ENCODE data around the gene OXLD1. TPM values are rescaled to one million over a fixed set of nuclear protein-coding genes. Genes with fewer than 3 reads are reported as not detected.
A peak's percentile ranks its signal among the peaks of the same experiment; 100 is the strongest.

OXLD1 gene
- total and polyA plus RNA-seq, 7 donors: 15.5 to 44.9 (median 23.6) TPM

- ATAC-seq (no peak), DNase-seq (no peak)
- no peak for TF ChIP-seq CTCF (IDR thresholded peaks at IDR 0.05)
- Histone ChIP-seq H3K4me3 (no peak within 1 kb of the TSS), H3K9me3 (no peaks in the 10 kb centered on the region), H3K27me3 (ENCODE audit: insufficient read depth in 3 of 3, low read length in 2 of 3) (peaks cover 0 to 4% (median 2%) of the 10 kb centered on the region in 3 donors), H3K27ac (no peak within 1 kb of the TSS), H3K36me3 (ENCODE audit: insufficient read depth in 1 of 2, low read depth in 1 of 2) (no peaks in the 10 kb centered on the region), H3K4me1 (peaks cover 4% of the 10 kb centered on the region)
- WGBS, 3 donors: 78 to 84% (median 82%) methylated on average over 15 of the region's 15 CpGs
- intact Hi-C loops (cut with DNase I): no loop called here
These were observed 10.2 kb downstream of the OXLD1 start, which contains the start of gene PDE6G for GRCh38 chr17:81656118-81656743. Gene PDE6G (minus strand): TSS chr17:81656542. CDS start chr17:81653305, 3,237 bp downstream.

GRCh38 chr17:81655378-81656117 lies 10.9 kb downstream of the OXLD1 start:
- Histone ChIP-seq H3K9me3 (no peaks in the 10 kb centered on the region), H3K36me3 (ENCODE audit: insufficient read depth in 1 of 2, low read depth in 1 of 2) (no peaks in the 10 kb centered on the region), H3K27me3 (ENCODE audit: insufficient read depth in 3 of 3, low read length in 2 of 3) (peaks cover 0 to 8% (median 2%) of the 10 kb centered on the region in 3 donors), H3K27ac (no peak overlapping the region), H3K4me1 (peaks cover 4% of the 10 kb centered on the region), H3K4me3 (no peak overlapping the region)
- intact Hi-C loops (cut with DNase I): no loop called here
- ATAC-seq (no peak), DNase-seq (no peak)
- no peak for TF ChIP-seq CTCF (IDR thresholded peaks at IDR 0.05)
- 35 to 60% (median 52%) methylated on average over 8 to 18 of the region's 18 CpGs for WGBS, 3 donors

GRCh38 chr17:81652906-81653771 lies 13.3 kb downstream of the OXLD1 start:
- H3K4me1 ChIP-seq: peaks cover 4% of the 10 kb centered on the region
- no peaks in the 10 kb centered on the region for H3K36me3 ChIP-seq (ENCODE audit: insufficient read depth in 1 of 2, low read depth in 1 of 2)
- H3K4me3 ChIP-seq: peak overlapping the region; percentile 25
- intact Hi-C loops (cut with DNase I): no loop called here
- DNase-seq (no peak), ATAC-seq (peak in 1 of 4 donors; percentile 20)
- WGBS, 3 donors: 34 to 46% (median 40%) methylated on average over 22 to 27 of the region's 27 CpGs
- H3K27ac ChIP-seq: no peak overlapping the region
- no peak for TF ChIP-seq CTCF (IDR thresholded peaks at IDR 0.05)
- H3K27me3 ChIP-seq (ENCODE audit: insufficient read depth in 3 of 3, low read length in 2 of 3): peaks cover 0 to 30% (median 12%) of the 10 kb centered on the region in 3 donors
- no peaks in the 10 kb centered on the region for H3K9me3 ChIP-seq

- Histone ChIP-seq H3K9me3 (no peaks in the 10 kb centered on the region), H3K4me3 (no peak overlapping the region), H3K4me1 (no peaks in the 10 kb centered on the region), H3K27ac (no peak overlapping the region), H3K27me3 (ENCODE audit: insufficient read depth in 3 of 3, low read length in 2 of 3) (peaks cover 0 to 42% (median 18%) of the 10 kb centered on the region in 3 donors), H3K36me3 (ENCODE audit: insufficient read depth in 1 of 2, low read depth in 1 of 2) (no peaks in the 10 kb centered on the region)
- TF ChIP-seq CTCF (IDR thresholded peaks at IDR 0.05): no peak
- peak in 1 of 2 donors; percentile 33 for DNase-seq
- no peak for ATAC-seq
- 72 to 78% (median 75%) methylated on average over 10 of the region's 10 CpGs for WGBS, 3 donors
- intact Hi-C loops (cut with DNase I): no loop called here
These were observed 14.7 kb downstream of the OXLD1 start for GRCh38 chr17:81651692-81652091.
